Right lobe of liver (tissue), 6 donors: Measurements from ENCODE around the gene CASP12. TPM values are rescaled to one million over a fixed set of nuclear protein-coding genes. Genes with fewer than 3 reads are reported as not detected.

Experiments
- ATAC-seq, 4 donors: fragments of 200-7000 bp; cut with Tn5 transposase; one replicate each; pipeline ENCODE4 v1.9.1; 2020; ENCODE audit warnings: mild to moderate bottlenecking in 4 of 4, moderate library complexity in 4 of 4
- DNase-seq, 3 donors: peaks; one replicate each; pipeline ENCODE4 v3.0.0-alpha.2; 2020
- H3K27ac ChIP-seq, 3 donors: fragments of 200-600 bp; one replicate each; pipeline ENCODE4 v1.8.0; 2022
- H3K27me3 ChIP-seq, 2 donors: fragments of 200-600 bp; one replicate each; pipeline ENCODE4 v1.8.0; 2022
- H3K36me3 ChIP-seq, 4 donors: fragments of 200-600 bp; sonication (generic) in 1 of 4; one replicate each; pipeline versions ENCODE4 v1.5.1 to v1.8.0; 2017 to 2022; ENCODE audit warnings: control low read depth in 1 of 4
- H3K4me1 ChIP-seq, 4 donors: fragments of 200-600 bp; sonication (generic) in 1 of 4; one replicate each; pipeline versions ENCODE4 v1.5.1 to v1.8.0; 2017 to 2022; ENCODE audit warnings: control low read depth in 1 of 4
- H3K4me3 ChIP-seq, 3 donors: fragments of 200-600 bp; one replicate each; pipeline ENCODE4 v1.8.0; 2022
- H3K9me3 ChIP-seq, 4 donors: fragments of 200-600 bp; sonication (generic) in 1 of 4; one replicate each; pipeline versions ENCODE4 v1.5.1 to v1.8.0; 2017 to 2022; ENCODE audit warnings: control low read depth in 1 of 4
- CTCF ChIP-seq, 4 donors: fragments of 200-600 bp in 3 of 4; fragments of 450-650 bp in 1 of 4; IDR thresholded peaks; one replicate each; pipeline versions ENCODE4 v1.5.1 to v1.8.0; 2016 to 2022; ENCODE audit warnings: antibody characterized with exemption in 4 of 4, mild to moderate bottlenecking in 2 of 4
- POLR2A ChIP-seq: fragments of 450-650 bp; IDR thresholded peaks from one replicate; pipeline ENCODE4 v1.6.1; 2017; ENCODE audit warnings: antibody characterized with exemption, mild to moderate bottlenecking
- WGBS: methylation state at CpG from one replicate; pipeline ENCODE4 v1.1.6; 2018; ENCODE audit warnings: low coverage, low lambda C conversion rate; ENCODE audit not compliant: insufficient coverage; ENCODE audit errors: missing lambda C conversion rate; 5-methylcytosine and 5-hydroxymethylcytosine counted together
- intact Hi-C, 2 donors: fragments of 100-400 bp; cut with DNase I; formaldehyde crosslinking; loops; one replicate each; pipeline versions ENCODE4 v1.11.2 to v1.14.1; 2022
- total RNA-seq, 6 experiments: library from RNA; depleted of rRNA in 2 of 6; stranded (reverse); fragments of >200 nt in 2 of 6; fragmentation: NEBNext Ultra II Directional in 3 of 6; extraction: Animal tissue kit (Norgen Biotek cat#: 25700) in 3 of 6; gene quantifications; one replicate each; pipeline versions ENCODE4 v1.1.0 to v1.2.4, GENCODE V29; 2016 to 2023
- donor health status: DM: no; HTN: yes; CAD: no.
- donor health status: DM: no; HTN: no; CAD: no.
- donor health status: DM: no; HTN: no; CAD: no.
- donor health status: DM: no; HTN: yes; CAD: no.
- donor health status: DM: no; HTN: yes; CAD: no.

Gene CASP12
- total RNA-seq, 6 experiments from 2014 or later: not detected

GRCh38 chr11:104852811-104853210 lies 45.4 kb downstream of the CASP12 start:
- DNase-seq: no peak
- H3K4me1 ChIP-seq: no peaks in the 10 kb centered on the region
- ATAC-seq: no peak
- intact Hi-C loops: no loop called here
- no peaks in the 10 kb centered on the region for H3K27me3 ChIP-seq
- WGBS: 88% methylated on average over 1 of the region's 1 CpG
- no peaks in the 10 kb centered on the region for H3K36me3 ChIP-seq
- no peak overlapping the region for H3K27ac ChIP-seq
- no peak for TF ChIP-seq POLR2A
- TF ChIP-seq CTCF (IDR thresholded peaks at IDR 0.05): no peak
- no peaks in the 10 kb centered on the region for H3K9me3 ChIP-seq
- H3K4me3 ChIP-seq: no peak overlapping the region

GRCh38 chr11:104846216-104846615 lies 52.0 kb downstream of the CASP12 start:
- H3K4me3 ChIP-seq: no peak overlapping the region
- intact Hi-C loops: no loop called here
- 47% methylated on average over 3 of the region's 3 CpGs for WGBS
- DNase-seq (no peak), ATAC-seq (no peak)
- H3K9me3 ChIP-seq: no peaks in the 10 kb centered on the region
- no peak for TF ChIP-seq CTCF (IDR thresholded peaks at IDR 0.05)
- no peak for TF ChIP-seq POLR2A
- no peaks in the 10 kb centered on the region for H3K4me1 ChIP-seq
- H3K36me3 ChIP-seq: no peaks in the 10 kb centered on the region
- no peak overlapping the region for H3K27ac ChIP-seq
- no peaks in the 10 kb centered on the region for H3K27me3 ChIP-seq

GRCh38 chr11:104844451-104844850 lies 53.8 kb downstream of the CASP12 start:
- Histone ChIP-seq H3K9me3 (no peaks in the 10 kb centered on the region), H3K36me3 (no peaks in the 10 kb centered on the region), H3K27me3 (no peaks in the 10 kb centered on the region), H3K4me3 (no peak overlapping the region), H3K27ac (no peak overlapping the region), H3K4me1 (no peaks in the 10 kb centered on the region)
- ATAC-seq (no peak), DNase-seq (no peak)
- 10% methylated on average over 1 of the region's 1 CpG for WGBS
- intact Hi-C loops: no loop called here
- TF ChIP-seq CTCF (IDR thresholded peaks at IDR 0.05) (no peak), POLR2A (no peak)

- no peak overlapping the region for H3K4me3 ChIP-seq
- no peaks in the 10 kb centered on the region for H3K4me1 ChIP-seq
- no peaks in the 10 kb centered on the region for H3K27me3 ChIP-seq
- ATAC-seq: no peak
- no peaks in the 10 kb centered on the region for H3K9me3 ChIP-seq
- H3K36me3 ChIP-seq: no peaks in the 10 kb centered on the region
- WGBS: 46% methylated on average over 4 of the region's 4 CpGs
- intact Hi-C loops: no loop called here
- DNase-seq: no peak
- TF ChIP-seq CTCF (IDR thresholded peaks at IDR 0.05): no peak
- no peak overlapping the region for H3K27ac ChIP-seq
These were observed 55.0 kb downstream of the CASP12 start for GRCh38 chr11:104843150-104843836.
